MM.1S (cell line): ENCODE results near the gene BPIFB3.

Experiments
- EZH2 ChIP-seq: fragments of 300-600 bp; sonication (generic); optimal IDR thresholded peaks from 2 replicates; pipeline ENCODE3; 2017; ENCODE audit warnings: low read depth, mild to moderate bottlenecking, antibody characterized with exemption, low read length, mixed read lengths
- TF ChIP-seq, protein P1 (sequence below): fragments of 300-600 bp; sonication (generic); IDR thresholded peaks from 2 replicates; pipeline ENCODE4 v1.5.1; 2016; ENCODE audit warnings: antibody characterized with exemption, low read length, mixed read lengths

DNA sequence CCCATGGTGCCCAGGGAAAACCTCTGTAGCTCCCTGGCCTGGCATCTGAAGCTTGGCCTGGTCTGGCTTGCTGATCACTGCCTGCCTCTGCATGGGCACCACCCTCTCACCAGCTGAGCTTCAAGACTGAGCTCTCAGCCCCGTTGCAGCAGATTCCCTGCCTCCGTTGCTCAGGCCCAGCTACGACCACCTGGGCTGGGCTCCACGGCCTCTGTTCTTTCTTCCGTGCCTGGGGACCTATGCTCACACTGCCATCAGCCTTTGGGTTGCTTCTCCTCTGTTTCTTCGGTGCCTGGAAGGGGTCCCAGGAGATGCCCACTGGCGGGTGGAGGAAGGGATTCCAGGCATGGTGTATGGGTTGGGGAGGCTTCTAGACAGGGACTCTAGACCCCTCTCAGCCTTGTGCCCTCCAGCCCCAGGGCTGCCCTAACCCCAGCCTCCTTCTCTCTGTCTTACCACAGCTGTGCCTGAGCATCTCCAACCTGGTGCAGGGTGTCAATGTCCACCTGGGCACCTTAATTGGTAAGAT is 37.1 kb upstream of the BPIFB3 start:
- TF ChIP-seq, protein P1, sequence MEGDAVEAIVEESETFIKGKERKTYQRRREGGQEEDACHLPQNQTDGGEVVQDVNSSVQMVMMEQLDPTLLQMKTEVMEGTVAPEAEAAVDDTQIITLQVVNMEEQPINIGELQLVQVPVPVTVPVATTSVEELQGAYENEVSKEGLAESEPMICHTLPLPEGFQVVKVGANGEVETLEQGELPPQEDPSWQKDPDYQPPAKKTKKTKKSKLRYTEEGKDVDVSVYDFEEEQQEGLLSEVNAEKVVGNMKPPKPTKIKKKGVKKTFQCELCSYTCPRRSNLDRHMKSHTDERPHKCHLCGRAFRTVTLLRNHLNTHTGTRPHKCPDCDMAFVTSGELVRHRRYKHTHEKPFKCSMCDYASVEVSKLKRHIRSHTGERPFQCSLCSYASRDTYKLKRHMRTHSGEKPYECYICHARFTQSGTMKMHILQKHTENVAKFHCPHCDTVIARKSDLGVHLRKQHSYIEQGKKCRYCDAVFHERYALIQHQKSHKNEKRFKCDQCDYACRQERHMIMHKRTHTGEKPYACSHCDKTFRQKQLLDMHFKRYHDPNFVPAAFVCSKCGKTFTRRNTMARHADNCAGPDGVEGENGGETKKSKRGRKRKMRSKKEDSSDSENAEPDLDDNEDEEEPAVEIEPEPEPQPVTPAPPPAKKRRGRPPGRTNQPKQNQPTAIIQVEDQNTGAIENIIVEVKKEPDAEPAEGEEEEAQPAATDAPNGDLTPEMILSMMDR: no peak
- no peak for TF ChIP-seq EZH2
